GM12865 (cell line): ENCODE data around the gene INCA1.

ENCODE experiments used
- DNase-seq: peaks from one replicate; pipeline ENCODE4 v3.0.0; 2010; ENCODE audit warnings: low read depth
- H3K4me3 ChIP-seq: 2 replicates; pipeline ENCODE4 v1.5.1; 2011; ENCODE audit warnings: mild to moderate bottlenecking, low read depth, low read length, control low read depth
- CTCF ChIP-seq: IDR thresholded peaks from 2 replicates; pipeline ENCODE4 v1.5.1; 2011; ENCODE audit warnings: low read length, control low read depth, low read depth, inconsistent platforms; ENCODE audit not compliant: insufficient read depth; ENCODE audit errors: missing control alignments

Gene INCA1

DNA sequence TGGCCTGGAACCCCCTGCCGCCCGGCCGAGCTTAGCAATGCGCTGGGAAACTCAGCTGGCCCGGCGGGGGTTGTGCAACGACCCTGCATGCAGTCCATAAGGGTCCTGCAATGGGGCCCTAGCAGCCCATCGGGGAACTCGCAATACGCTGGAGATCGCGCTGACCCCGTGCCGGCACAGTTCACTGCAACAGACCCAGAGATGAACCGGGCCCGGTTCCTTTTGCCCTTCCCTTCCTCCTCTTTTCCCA, 57.9 kb downstream of the INCA1 start:
- peak overlapping the region; percentile 92 for H3K4me3 ChIP-seq
- DNase-seq = no peak
- TF ChIP-seq CTCF = no peak

- no peak for TF ChIP-seq CTCF
- H3K4me3 ChIP-seq = peak overlapping the region; percentile 92
- peak; percentile 50 for DNase-seq
Observed at GRCh38 chr17:4938688-4939545, 58.4 kb downstream of the INCA1 start.
